Stimulated activated CD8-positive, alpha-beta memory T cell treated with anti-CD3 and anti-CD28 coated beads, Interleukin-7, amount 100 ng/mL, for 48 hours (primary cell): ENCODE data around the gene COL2A1.

Experiments used
- DNase-seq, 2 donors: peaks; one replicate each; pipeline ENCODE4 v3.0.0-alpha.2; 2020; ENCODE audit warnings: low read depth in 1 of 2; ENCODE audit errors: extremely low read depth in 1 of 2

Gene COL2A1

GRCh38 chr12:47991106-47992061 is 12.9 kb downstream of the COL2A1 start:
- no peak for DNase-seq

GRCh38 chr12:47990351-47991105 is 13.7 kb downstream of the COL2A1 start:
- DNase-seq, result peak; percentile 23 to 36

DNA sequence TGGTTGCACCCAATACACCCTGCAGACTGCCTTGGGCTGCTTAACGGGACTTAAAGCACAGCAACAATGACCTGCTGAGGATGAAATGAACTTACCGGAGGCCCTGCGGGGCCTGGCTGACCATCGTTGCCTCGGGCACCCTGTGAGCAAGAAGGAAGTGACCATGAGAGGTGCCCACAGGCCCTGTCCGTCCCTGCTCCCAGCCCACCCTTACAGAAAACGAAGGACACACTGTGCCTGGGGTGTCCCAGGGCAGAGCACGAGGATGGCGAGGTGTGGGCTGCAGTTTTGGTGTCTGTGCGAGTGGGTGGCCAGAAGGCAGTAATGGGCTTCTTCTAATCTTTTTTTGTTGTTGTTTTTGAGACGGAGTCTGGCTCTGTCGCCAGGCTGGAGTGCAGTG is 14.6 kb downstream of the COL2A1 start:
- no peak for DNase-seq

DNA sequence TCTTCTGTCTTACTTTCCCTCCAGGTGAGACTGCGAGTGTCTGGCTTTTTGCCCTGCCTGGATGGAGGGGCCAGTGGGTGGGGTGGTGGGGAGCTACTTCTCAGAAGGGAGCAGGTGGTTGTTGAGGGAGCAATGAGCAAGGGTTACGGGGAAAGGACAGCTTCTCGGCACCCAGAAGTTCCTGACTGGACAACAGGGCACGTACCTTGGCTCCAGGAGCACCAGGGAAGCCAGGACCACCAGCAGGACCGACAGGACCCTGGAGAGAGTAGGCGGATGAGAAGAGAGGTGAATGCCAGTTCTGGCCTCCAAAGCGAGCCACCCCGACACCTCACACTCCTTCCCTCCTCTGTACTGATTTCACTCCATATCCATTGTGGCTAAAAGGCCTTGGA is 15.3 kb downstream of the COL2A1 start:
- DNase-seq, result no peak

DNA sequence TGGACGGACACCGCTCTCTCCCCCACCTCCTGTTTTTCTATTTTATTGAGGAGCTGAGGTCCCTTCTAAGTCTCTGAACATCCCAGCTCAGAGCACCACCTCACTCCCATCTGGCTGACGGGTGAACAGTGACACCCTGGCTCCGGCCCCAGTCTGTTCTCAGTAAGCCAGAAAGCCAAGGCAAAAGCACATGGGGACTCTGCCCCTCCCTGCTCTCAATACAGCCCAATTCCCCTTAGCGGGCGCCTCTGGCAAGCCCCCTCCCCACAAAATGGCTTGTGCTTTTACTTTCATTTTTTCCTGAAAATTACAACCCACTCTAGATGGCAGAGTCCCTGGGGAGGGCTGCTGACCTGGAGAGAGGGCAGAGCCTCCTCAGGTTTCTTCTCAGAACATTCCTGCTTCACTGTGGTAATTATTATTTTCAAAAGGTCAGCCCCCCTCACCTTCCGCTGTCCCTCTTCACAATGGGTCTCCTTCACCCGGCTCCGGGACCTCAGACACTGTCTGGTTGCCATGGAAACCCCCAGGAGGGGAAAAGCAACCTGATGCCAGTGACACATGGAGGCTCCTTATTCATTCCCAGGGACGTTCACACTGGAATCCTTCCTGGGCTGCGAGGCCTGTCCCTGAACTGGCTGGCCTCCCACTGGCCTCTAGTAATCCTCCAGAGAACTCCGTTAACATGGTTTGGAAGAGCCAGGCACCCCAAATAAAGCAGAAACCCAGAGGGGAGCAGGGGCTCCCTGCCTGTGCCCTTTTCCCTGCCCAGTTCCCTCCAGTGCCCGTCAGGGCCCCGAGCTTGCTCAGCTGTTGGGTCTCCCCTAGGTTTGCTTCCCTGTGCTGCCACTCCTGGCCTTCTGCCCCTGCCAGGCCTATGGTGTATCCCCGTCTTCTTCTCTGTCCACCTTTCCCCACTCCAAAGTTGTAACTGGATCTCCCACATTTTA is 15.9 kb downstream of the COL2A1 start:
- DNase-seq, result no peak

- no peak for DNase-seq
These were observed 16.7 kb downstream of the COL2A1 start for GRCh38 chr12:47987411-47988072.

DNA sequence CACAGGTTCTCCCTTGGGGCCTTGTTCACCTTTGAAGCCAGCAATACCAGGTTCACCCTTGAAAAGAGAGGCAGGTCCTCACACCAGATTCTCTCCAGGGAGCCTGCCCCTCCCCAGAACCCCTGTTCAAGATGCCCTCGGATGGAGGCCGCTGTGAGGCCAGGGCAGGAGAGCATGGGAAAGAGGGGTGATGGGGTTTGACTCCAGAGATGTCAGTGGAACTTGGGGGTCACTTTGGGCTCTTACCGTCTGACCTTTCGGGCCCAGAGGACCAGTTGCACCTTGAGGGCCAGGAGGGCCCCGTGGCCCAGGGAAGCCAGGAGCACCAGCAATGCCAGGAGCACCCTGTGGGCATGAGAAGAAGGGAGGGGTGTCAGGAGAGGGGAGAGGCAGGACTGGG is 17.4 kb downstream of the COL2A1 start:
- no peak for DNase-seq

GRCh38 chr12:47986291-47986660 is 18.0 kb downstream of the COL2A1 start:
- DNase-seq, result no peak

DNA sequence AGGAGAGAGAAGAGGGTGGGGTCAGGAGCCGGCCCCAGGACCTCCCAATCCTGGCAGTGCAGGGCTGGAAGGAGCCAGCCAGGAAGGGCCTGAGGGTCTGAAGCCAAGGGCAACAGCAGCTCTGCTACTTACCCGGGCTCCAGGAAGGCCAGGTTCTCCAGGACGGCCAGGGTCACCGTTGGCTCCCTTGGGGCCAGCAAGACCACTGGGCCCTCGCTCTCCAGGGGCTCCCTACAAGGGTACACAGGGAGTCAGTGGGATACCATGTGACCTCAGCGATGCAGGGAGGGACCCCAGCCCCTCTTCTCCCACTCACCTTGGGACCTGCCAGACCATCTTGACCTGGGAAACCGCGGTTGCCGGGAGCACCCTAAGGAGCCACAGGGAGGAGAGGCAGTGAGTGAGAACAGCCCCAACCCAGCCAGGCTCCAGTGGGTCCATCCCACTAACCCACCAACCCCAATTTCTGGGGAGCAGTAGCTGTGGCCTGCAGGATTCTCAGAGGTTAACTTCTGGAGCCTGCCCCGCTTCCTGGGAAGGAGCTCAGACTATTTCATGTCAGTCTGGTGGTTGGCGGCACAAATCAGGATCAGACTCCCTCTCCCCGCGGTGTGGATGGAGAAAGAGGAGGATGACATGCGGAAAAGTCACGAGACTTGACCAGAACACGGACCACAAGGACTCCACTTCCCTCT is 18.5 kb downstream of the COL2A1 start:
- DNase-seq, result no peak

- no peak for DNase-seq
These were observed 19.9 kb downstream of the COL2A1 start for GRCh38 chr12:47984331-47984801.

- no peak for DNase-seq
These were observed 20.6 kb downstream of the COL2A1 start for GRCh38 chr12:47983541-47984115.

- DNase-seq, result no peak
These were observed 21.5 kb downstream of the COL2A1 start for GRCh38 chr12:47982770-47983169.

GRCh38 chr12:47982311-47982710 is 22.0 kb downstream of the COL2A1 start:
- DNase-seq, result no peak

DNA sequence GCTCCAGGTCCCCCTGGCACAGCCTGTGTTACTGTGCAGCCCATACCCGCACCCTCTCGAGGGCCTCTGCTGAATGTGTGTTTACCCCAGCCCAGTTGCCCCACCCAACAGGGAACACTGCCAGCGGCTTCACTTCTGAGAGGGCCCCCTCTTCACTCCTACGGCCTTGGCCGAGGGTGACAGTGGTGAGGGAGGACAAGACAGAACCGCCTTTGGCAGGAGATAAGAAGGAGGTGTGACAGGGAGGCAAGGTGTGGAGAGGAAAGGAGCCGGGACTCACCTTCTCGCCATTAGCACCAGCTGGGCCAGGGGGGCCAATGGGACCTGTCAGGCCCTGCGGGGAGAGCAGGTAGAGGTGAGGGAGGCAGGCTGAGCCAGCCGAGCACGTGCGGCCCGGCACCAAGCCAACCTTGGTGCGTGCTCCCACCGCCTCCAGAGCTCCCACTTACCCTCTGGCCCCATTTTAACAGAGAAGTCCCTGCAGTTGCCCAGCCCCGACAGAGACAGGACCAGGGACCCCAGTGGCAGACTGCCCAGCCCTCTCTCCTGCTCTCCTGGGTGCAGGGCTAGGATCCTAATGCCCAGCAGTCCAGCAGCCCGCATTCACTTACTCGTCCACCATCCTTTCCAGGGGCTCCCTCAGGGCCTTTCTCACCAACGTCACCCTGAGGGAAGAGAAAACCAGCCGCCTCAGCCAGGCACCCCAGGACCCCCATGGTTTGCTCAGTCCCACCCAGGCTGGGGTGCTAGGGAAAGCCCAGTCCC is 22.6 kb downstream of the COL2A1 start:
- DNase-seq, result no peak

DNA sequence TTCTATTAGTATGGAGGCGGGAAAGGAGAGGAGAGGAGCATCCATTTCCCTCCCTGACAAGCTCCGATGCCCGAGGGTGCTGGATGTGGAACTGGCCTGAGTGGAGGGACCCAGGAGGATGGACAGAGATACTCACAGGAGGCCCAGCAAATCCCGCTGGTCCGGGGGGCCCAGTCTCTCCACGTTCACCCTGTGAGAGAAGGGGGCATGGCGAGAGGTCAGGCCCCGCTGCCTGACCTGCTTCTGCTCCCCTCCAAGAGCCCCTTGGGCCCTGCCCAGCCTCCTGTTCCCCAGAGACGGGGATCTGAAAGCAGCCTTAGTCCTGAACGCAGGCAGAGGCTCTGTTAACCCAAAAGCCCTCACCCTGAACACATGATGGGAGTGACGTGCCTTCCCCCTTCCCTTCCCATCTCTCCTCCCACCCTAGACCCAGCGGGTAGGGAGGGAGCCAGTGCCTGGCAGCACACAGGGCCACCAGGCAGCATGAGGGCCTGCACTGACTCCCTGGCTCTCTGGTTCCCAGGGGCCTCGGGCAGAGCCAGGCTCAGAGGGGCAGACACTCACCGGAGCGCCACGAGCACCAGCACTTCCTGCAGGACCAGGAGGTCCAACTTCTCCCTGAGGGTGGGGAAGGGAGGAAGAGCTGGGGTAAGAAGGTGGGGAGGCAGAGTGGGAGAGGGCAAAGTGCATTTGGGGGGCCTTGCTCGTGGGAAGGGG is 23.3 kb downstream of the COL2A1 start:
- no peak for DNase-seq

DNA sequence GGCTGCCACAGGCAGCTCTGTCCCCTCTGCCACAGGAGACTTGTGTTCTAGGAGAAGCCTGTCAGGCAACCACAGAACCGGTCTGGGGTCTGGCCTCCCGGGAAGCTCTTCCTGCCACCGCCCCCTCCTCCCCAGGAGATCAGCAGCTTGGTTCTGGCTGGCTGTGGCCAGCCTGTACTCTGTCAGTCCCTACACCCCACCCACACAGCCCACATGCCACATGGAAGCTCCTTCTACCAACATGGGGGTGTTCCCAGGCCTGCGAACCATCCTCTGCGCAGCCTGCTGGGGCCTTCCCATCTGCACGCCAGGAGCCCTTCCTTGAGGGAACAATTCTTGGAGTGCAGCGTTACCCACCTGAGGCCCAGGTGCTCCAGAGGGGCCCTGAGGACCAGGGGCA is 24.1 kb downstream of the COL2A1 start:
- DNase-seq, result no peak

DNA sequence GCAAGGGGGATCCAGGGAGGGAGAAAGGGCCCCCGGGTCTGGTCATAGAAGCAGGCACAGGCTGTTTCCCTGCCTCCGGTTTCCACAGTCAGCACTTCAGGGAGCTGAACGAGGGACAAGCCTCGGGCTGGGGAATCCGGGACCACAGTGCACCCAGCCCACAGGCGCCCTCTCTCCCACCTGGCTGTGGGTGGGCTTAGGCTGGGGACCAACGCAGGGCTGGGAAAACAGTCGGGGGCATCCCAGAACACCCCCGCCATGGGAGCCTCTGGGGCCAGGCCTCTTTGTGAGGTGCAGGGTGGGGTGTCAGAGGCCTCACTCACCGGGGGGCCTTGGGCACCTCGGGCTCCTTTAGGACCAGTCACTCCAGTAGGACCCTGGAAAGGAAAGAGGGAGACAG is 24.6 kb downstream of the COL2A1 start:
- no peak for DNase-seq

DNA sequence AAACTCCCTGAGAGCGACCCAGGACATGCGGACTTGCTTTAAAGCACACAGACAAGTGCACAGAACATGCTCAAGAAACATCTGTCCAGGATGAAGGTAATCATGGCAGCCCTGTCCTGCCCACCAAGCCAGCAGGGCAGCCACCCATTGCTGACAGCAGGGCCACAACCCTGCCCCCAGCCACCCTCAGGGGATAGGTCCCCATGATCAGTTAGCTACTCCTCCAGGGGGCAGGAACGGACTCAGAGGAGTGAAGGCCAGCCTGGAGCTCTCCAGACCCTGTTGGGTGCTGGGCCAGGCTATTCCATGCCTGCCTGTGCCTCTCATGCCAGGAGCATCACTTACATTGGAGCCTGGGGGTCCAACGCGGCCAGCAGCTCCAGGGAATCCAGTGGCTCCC is 25.1 kb downstream of the COL2A1 start:
- no peak for DNase-seq
